Gastrocnemius medialis (tissue), 4 donors: ENCODE data around the gene B4GALT5.

Source experiments
- CTCF ChIP-seq, 5 experiments: fragments of 450-650 bp in 3 of 5; fragments of 200-600 bp in 2 of 5; sonication (generic) in 2 of 5; IDR thresholded peaks in 4 of 5; conservative IDR thresholded peaks in 1 of 5; 1 replicate in 4 of 5; 2 replicates in 1 of 5; pipeline ENCODE4 v1.5.1; 2016 to 2019; ENCODE audit warnings: antibody characterized with exemption in 5 of 5, mild to moderate bottlenecking in 3 of 5, moderate library complexity in 3 of 5
- POLR2A ChIP-seq, 2 donors: fragments of 450-650 bp; IDR thresholded peaks; one replicate each; pipeline ENCODE4 v1.6.1; 2017; ENCODE audit warnings: antibody characterized with exemption in 2 of 2, mild to moderate bottlenecking in 2 of 2, moderate library complexity in 2 of 2

DNA sequence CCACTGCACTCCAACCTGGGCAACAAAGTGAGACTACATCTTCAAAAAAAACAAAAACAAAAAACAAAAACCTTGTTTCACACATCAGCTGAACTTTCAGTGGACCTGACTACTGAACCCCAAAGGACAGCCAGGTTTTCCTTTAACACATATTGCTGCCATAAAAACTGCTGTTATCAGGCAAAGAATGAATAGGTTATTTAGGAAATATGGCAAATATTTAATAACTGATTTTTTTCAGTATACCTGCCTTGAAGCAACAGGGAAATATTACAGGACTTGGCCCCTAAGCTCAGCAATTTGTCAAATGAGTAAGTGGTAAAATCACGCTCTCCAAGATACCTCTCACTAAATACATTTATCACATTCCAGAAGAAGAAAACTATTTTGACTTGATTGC is 34.0 kb downstream of the B4GALT5 start:
- TF ChIP-seq CTCF (IDR thresholded peaks at IDR 0.05 in 4 of 5, conservative IDR thresholded peaks at IDR 0.05 in 1 of 5) (no peak), POLR2A (IDR thresholded peaks at IDR 0.05) (no peak)
